SK-N-SH (cell line): ENCODE measurements around the gene MRPL57.
"Not testable (repeated sequence)": the region's sequence is repeated elsewhere in the genome, so short reads cannot be mapped to it uniquely, and the experiment has no call there.

Source experiments
- FOXJ3 ChIP-seq: sonication (generic); formaldehyde crosslinking; IDR thresholded peaks from 2 replicates; pipeline ENCODE4 v1.5.1; 2020; ENCODE audit warnings: mild to moderate bottlenecking, missing genetic modification reagents
- FOXM1 ChIP-seq: IDR thresholded peaks from 2 replicates; pipeline ENCODE4 v1.4.0; 2012; ENCODE audit warnings: low read depth, mild to moderate bottlenecking
- GABPA ChIP-seq: IDR thresholded peaks from 2 replicates; pipeline ENCODE4 v1.4.0; 2012; ENCODE audit warnings: low read depth, mild to moderate bottlenecking
- JUND ChIP-seq: IDR thresholded peaks from 2 replicates; pipeline ENCODE4 v1.4.0; 2012
- NFIC ChIP-seq: IDR thresholded peaks from 2 replicates; pipeline ENCODE4 v1.4.0; 2012; ENCODE audit warnings: borderline replicate concordance
- NRF1 ChIP-seq: IDR thresholded peaks from 2 replicates; pipeline ENCODE4 v1.6.1; 2012; ENCODE audit warnings: low read depth, mild to moderate bottlenecking, low read length
- POLR2AphosphoS5 ChIP-seq: IDR thresholded peaks from 2 replicates; pipeline ENCODE4 v1.6.1; 2012; ENCODE audit warnings: low read depth, low read length
- RAD21 ChIP-seq: IDR thresholded peaks from 2 replicates; pipeline ENCODE4 v1.6.1; 2012; ENCODE audit warnings: mild to moderate bottlenecking, low read length
- YY1 ChIP-seq: IDR thresholded peaks from 2 replicates; pipeline ENCODE4 v1.4.0; 2012; ENCODE audit warnings: low read depth, mild to moderate bottlenecking
- TF ChIP-seq, protein P1 (sequence below): fragments of 200-600 bp; sonication (generic); IDR thresholded peaks from 2 replicates; pipeline ENCODE4 v1.6.1; 2017; ENCODE audit warnings: antibody characterized with exemption, mild to moderate bottlenecking, moderate library complexity
- TF ChIP-seq, protein P2 (sequence below): IDR thresholded peaks from 2 replicates; pipeline ENCODE4 v1.4.0; 2012; ENCODE audit warnings: low read depth
- TF ChIP-seq, protein P3 (sequence below): IDR thresholded peaks from 2 replicates; pipeline ENCODE4 v1.4.0; 2012; ENCODE audit warnings: low read depth, borderline replicate concordance
- TF ChIP-seq, protein P4 (sequence below): IDR thresholded peaks from 2 replicates; pipeline ENCODE4 v1.6.1; 2012; ENCODE audit warnings: mild to moderate bottlenecking, low read depth, low read length, moderate library complexity

DNA sequence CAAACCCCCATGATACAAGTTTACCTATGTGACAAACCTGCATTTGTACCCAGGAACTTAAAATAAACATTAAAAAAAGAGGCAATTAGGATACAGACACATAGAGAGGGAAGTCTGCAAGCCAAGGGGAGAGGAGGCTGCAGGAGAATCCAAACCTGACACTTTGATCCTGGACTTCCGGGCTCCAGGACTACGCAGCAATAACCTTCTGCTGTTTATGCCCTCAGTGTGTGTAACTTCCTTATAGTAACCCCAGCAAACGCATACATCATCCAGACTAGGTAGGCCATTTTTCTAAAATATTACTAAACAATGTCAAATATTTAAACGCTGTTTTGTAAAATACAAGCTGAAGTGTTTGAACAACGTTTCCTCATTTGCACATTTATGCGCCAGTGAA lies 39.0 kb downstream of the MRPL57 start:
- not testable (repeated sequence) for TF ChIP-seq POLR2AphosphoS5, NRF1, JUND, NFIC, RAD21, YY1, FOXJ3, FOXM1, GABPA
- TF ChIP-seq, protein P1, sequence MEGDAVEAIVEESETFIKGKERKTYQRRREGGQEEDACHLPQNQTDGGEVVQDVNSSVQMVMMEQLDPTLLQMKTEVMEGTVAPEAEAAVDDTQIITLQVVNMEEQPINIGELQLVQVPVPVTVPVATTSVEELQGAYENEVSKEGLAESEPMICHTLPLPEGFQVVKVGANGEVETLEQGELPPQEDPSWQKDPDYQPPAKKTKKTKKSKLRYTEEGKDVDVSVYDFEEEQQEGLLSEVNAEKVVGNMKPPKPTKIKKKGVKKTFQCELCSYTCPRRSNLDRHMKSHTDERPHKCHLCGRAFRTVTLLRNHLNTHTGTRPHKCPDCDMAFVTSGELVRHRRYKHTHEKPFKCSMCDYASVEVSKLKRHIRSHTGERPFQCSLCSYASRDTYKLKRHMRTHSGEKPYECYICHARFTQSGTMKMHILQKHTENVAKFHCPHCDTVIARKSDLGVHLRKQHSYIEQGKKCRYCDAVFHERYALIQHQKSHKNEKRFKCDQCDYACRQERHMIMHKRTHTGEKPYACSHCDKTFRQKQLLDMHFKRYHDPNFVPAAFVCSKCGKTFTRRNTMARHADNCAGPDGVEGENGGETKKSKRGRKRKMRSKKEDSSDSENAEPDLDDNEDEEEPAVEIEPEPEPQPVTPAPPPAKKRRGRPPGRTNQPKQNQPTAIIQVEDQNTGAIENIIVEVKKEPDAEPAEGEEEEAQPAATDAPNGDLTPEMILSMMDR, result not testable (repeated sequence)
- TF ChIP-seq, protein P2, sequence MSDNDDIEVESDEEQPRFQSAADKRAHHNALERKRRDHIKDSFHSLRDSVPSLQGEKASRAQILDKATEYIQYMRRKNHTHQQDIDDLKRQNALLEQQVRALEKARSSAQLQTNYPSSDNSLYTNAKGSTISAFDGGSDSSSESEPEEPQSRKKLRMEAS, result not testable (repeated sequence)
- TF ChIP-seq, protein P3, sequence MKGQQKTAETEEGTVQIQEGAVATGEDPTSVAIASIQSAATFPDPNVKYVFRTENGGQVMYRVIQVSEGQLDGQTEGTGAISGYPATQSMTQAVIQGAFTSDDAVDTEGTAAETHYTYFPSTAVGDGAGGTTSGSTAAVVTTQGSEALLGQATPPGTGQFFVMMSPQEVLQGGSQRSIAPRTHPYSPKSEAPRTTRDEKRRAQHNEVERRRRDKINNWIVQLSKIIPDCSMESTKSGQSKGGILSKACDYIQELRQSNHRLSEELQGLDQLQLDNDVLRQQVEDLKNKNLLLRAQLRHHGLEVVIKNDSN, result not testable (repeated sequence)
- TF ChIP-seq, protein P4, sequence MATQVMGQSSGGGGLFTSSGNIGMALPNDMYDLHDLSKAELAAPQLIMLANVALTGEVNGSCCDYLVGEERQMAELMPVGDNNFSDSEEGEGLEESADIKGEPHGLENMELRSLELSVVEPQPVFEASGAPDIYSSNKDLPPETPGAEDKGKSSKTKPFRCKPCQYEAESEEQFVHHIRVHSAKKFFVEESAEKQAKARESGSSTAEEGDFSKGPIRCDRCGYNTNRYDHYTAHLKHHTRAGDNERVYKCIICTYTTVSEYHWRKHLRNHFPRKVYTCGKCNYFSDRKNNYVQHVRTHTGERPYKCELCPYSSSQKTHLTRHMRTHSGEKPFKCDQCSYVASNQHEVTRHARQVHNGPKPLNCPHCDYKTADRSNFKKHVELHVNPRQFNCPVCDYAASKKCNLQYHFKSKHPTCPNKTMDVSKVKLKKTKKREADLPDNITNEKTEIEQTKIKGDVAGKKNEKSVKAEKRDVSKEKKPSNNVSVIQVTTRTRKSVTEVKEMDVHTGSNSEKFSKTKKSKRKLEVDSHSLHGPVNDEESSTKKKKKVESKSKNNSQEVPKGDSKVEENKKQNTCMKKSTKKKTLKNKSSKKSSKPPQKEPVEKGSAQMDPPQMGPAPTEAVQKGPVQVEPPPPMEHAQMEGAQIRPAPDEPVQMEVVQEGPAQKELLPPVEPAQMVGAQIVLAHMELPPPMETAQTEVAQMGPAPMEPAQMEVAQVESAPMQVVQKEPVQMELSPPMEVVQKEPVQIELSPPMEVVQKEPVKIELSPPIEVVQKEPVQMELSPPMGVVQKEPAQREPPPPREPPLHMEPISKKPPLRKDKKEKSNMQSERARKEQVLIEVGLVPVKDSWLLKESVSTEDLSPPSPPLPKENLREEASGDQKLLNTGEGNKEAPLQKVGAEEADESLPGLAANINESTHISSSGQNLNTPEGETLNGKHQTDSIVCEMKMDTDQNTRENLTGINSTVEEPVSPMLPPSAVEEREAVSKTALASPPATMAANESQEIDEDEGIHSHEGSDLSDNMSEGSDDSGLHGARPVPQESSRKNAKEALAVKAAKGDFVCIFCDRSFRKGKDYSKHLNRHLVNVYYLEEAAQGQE, result not testable (repeated sequence)
